ENCODE data around the gene SALL1. TPM values are rescaled to one million over a fixed set of nuclear protein-coding genes. Genes with fewer than 3 reads are reported as not detected.

The SALL1 gene
- total and polyA plus RNA-seq, 2 donors (not counting 3 experiments of a cell fraction or from before 2014, with no cell fraction given) = not detected

GRCh38 chr16:51112323-51112722, 38.7 kb downstream of the SALL1 start:
- Histone ChIP-seq H3K27me3 (ENCODE audit: control insufficient read depth in 2 of 2, insufficient read depth in 2 of 2, low read length in 2 of 2) (no peaks in the 10 kb centered on the region), H4K20me1 (replicated peaks; ENCODE audit: control insufficient read depth, extremely low read depth, insufficient read depth, low read length) (no peaks in the 10 kb centered on the region), H3K4me2 (ENCODE audit: insufficient read depth, low read length) (no peak overlapping the region), H3K36me3 (ENCODE audit: control insufficient read depth in 2 of 2, extremely low read depth in 1 of 2, insufficient read depth in 2 of 2, low read length in 2 of 2) (no peaks in the 10 kb centered on the region), H3K9me3 (replicated peaks; ENCODE audit: control insufficient read depth, insufficient read depth, low read length) (peaks cover 2% of the 10 kb centered on the region), H3K9ac (replicated peaks; ENCODE audit: extremely low read depth, insufficient read depth, low read length) (no peak overlapping the region), H3K27ac (ENCODE audit: insufficient read depth, low read depth, low read length) (no peak overlapping the region), H3K79me2 (ENCODE audit: control insufficient read depth, insufficient read depth, low read length) (no peaks in the 10 kb centered on the region), H3K4me3 (replicated peaks in 1 of 3; ENCODE audit: insufficient read depth in 1 of 3, low read depth in 1 of 3, low read length in 3 of 3) (no peak overlapping the region), H2AFZ (ENCODE audit: low read depth, low read length) (no peak overlapping the region), H3K9me1 (replicated peaks; ENCODE audit: control insufficient read depth, extremely low read depth, insufficient read depth, low read length) (no peaks in the 10 kb centered on the region), H3K4me1 (ENCODE audit: control insufficient read depth, extremely low read depth, insufficient read depth, low read length) (no peaks in the 10 kb centered on the region)
- dilution Hi-C loops (cut with MboI; ENCODE audit: extremely low pct_ligation_motif_present, low sequenced_read_pairs) = no loop called here
- DNase-seq (ENCODE audit: low read depth, low spot score) = no peak
- BruUV-seq (replicated peaks) = no TSS peak
- ChIA-PET CTCF (interaction anchor here (0.8 kb wide), 1 partner anchor 12 kb away, joined by 3 read pairs; no protein-coding TSS in a partner anchor), POLR2A (no interaction called here)
- no peak for TF ChIP-seq EZH2 (IDR thresholded peaks at IDR 0.05; ENCODE audit: borderline replicate concordance, low read depth, low read length, severe bottlenecking)
- TF ChIP-seq POLR2A (IDR thresholded peaks at IDR 0.05; ENCODE audit: low read depth, low read length) = no peak
- TF ChIP-seq GATA2 (IDR thresholded peaks at IDR 0.05; ENCODE audit: insufficient read depth, insufficient read length, low read depth, low read length) = no peak
- TF ChIP-seq FOS (IDR thresholded peaks at IDR 0.05; ENCODE audit: borderline replicate concordance, insufficient read depth, low read length) = no peak
- no peak for TF ChIP-seq JUN (IDR thresholded peaks at IDR 0.05; ENCODE audit: borderline replicate concordance, insufficient read depth, insufficient read length, low read depth)
- TF ChIP-seq MYC (IDR thresholded peaks at IDR 0.05; ENCODE audit: low read depth, low read length) = no peak
- no peak for TF ChIP-seq MAX (IDR thresholded peaks at IDR 0.05; ENCODE audit: insufficient read depth, insufficient read length)
- TF ChIP-seq CTCF (IDR thresholded peaks at IDR 0.05; ENCODE audit: extremely low read depth in 1 of 2, insufficient read depth in 1 of 2, low read depth in 1 of 2, low read length in 2 of 2) = no peak
- TF ChIP-seq POLR2AphosphoS5 (IDR thresholded peaks at IDR 0.05; ENCODE audit: insufficient read depth, low read depth, low read length) = no peak
- no peak for FAIRE-seq
- intact Hi-C loops (cut with micrococcal nuclease) = no loop called here
